ENCODE results near the gene PAK4. TPM values are rescaled to one million over a fixed set of nuclear protein-coding genes. Genes with fewer than 3 reads are reported as not detected.
"Not testable (repeated sequence)": the region's sequence is repeated elsewhere in the genome, so short reads cannot be mapped to it uniquely, and the experiment has no call there.

PAK4 gene
- total RNA-seq, 1 donor from 2014 or later, result 18.0 TPM

DNA sequence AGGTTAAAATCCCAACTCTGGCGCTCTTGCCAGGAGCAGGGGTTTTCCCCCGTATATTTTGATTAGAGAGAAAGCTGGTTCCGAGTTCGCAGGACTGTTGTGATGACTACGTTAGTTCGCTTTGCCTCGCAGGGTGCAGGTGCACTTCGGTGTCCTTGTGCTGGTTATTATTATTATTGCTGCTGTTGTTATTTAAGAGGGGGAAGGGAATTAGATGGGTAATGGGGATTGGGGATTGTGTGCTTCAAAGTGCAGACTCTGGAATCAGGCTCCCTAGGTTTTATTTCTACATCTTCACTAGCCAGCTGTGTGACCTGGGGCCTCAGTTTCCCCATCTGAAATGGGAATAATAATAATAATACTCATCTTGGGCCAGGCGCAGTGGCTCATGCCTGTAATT lies 26.2 kb upstream of the PAK4 start:
- no peak for DNase-seq (ENCODE audit: low spot score)

DNA sequence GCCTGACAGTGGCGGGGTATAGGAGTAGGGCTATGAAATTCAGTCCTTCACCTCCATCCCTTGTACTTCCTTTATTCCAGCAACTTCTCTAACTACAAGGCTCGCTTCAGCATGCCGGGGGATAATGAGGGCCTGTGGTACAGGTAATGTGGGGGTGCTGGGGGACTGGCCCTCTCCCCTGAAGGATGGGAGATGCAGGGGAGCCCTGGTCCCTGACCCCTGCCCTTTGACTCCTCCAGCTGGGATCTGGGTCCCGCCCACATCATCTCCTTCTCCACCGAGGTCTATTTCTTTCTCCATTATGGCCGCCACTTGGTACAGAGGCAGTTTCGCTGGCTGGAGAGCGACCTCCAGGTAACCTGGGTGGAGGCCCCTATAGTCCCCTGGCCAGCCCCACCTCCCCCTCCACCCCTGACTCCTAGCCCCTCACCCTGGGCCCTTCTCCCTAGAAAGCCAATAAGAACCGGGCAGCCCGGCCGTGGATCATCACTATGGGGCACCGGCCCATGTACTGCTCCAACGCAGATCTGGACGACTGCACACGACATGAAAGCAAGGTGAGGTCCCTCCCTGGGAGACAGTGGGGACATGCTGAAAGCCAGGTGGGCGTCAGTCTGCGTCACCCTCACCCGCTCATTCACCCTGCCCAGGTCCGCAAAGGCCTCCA lies 25.0 kb upstream of the PAK4 start:
- no peak for DNase-seq (ENCODE audit: low spot score)

DNA sequence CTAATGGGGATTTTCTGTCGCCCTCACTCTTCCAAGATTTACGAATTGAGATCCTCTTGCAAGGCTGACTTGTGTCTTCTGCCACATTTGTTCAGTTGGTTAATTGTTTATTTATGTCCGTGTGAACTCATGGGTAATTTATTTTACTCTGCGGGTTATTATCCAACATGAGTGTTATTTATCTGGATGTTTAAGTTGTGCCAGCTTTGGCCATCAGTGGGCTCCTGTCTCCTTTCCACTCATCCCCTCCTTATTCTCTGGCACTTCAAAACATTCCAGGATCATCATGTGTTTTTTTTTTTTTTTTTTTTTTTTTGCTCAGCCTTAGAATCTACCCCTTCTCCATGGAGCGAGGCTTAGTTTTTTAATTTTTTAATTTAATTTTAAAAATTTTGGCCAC lies 22.4 kb upstream of the PAK4 start:
- no peak for DNase-seq (ENCODE audit: low spot score)

DNA sequence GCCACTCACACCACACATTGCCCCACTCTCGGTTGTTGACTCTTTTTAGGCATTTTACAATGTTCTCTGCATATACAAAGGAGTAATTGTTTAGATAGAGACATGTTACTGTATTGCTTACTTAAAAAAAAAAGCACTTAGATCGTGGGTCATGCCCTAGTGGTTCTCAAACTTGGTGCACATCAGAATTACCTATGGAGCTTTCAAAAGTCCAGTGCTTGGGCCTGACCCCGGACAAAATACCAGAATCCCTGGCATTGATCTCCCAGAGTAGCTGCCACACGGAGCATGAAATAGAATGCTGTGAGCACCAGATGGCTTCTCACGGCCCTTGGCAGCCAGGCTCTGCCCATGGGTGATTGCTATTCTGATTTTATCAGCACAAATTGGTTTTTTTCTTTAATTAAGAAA lies 21.4 kb upstream of the PAK4 start:
- DNase-seq (ENCODE audit: low spot score), result no peak

DNA sequence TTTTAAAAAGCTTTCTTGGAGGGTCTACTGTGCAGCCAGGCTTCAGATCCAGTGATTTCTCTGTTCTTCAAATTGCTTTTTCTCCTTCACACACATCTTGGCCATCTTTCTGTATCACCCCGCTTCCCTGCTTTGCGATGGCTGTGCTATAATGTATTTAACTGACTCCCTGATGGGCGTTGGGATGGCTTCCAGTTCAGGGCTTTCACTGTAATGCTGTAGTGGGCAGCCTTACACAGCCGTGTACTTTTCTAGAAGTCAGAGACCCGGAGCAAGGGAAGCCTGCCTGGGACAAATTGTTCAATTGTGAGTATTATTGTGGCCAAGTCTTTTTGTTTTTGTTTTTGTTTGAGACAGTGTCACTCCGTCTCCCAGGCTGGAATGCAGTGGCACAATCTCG lies 19.4 kb upstream of the PAK4 start:
- no peak for DNase-seq (ENCODE audit: low spot score)

DNA sequence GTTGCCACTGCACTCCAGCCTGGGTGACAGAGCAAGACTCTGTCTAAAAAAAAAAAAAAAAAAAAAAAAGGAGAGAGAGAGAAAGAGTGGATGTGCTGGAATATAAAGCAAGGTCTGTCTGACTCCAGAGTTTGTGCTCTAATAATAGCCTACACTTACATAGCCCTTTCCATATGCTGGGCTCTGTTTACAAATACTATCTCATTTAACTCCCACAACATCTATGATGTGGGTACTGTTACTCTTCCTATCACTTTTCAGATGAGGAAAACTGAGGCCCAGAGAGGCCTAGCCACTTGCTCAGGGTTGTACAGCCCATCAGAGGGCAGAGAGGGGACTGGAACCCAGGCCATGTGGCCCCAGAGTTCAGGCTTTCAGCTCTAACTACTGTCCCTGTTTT lies 15.9 kb upstream of the PAK4 start:
- DNase-seq (ENCODE audit: low spot score), result no peak

DNA sequence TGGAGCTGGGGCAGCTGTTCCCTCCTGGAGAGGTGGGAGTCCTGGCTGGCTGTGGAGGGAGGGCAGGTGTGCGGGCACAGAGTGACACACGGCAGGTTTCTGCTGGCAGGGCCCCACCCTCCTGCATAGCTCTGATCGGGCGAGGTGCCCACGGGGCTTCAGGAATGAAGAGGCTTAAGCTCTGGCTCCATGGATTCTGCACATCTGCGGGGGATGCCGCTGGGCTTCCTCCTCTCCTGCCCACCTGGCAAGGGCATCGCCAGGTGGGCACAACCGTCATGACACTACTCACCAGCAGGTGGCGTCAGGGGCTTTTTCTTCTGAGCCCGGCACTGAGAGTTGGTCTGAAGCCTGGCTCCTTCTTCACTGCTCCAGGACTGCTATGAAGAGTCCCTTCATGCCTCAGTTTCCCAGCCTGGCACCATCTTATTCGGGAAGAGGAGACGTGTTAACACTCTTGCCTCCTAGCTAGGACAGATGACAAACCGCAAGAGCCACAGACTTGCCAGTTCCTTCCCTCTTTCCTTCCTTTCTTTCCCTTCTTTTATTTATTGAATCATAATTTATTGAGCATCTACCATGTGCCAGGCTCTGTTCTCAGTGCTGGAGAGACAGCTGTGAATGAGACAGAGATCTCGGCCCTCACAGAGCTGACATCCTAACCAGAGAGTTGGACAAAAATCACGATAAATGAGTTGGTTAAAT lies 15.2 kb upstream of the PAK4 start:
- no peak for DNase-seq (ENCODE audit: low spot score)

DNA sequence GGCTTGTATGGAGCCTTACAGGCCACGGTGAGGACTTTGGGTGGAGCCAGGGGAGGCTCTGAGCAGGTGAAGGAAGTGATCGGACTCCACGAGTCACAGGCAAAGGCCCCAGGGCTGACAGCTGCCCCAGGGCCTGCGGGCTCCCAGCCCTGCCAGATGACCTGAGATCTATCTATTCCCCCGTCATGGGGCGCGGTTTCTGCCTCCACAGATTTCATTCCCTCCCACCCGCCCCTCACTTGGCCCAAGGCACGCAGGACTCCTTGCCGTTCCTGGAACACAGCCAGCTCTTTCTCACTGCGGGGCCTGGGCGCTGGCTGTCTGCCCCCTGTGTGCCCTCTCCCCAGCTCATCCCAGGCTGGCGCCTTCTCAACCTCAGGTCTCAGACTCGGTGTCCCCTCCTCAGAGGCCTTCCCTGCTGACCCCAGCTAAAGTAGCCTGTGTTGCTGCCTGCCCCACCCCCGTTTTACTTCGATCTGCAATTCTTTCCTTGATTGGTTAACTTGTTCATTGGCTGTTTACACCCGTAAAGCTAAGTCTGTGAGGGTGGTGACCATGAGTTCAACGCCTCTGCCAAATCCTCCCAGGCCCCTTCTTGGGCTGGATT lies 13.9 kb upstream of the PAK4 start:
- DNase-seq (ENCODE audit: low spot score), result no peak

DNA sequence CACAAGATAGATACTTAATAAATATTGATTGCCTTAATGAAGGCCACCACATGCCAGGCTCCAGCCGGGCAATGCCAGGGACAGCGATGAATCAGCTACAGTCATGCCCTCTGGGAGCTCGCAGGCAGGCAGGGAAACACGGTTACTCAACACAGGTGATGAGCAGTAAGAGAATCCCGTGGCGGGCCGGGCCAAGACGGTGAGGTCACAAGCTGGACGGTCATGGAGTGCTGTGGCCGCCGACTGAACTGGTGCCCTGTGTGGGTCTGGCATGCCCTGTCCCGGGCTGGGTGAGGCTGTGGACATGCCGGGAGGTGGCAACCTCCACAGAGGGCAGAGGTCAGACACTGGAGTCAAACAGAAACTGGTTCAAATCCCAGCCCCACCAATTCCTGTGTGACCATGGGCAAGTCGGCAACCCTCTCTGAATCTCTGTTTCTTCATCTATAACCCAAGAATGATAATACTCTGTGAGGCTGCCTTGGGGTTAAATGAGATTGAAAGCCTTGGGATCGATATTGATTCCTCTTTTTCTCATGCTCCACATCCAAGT lies 13.2 kb upstream of the PAK4 start:
- DNase-seq (ENCODE audit: low spot score), result no peak

DNA sequence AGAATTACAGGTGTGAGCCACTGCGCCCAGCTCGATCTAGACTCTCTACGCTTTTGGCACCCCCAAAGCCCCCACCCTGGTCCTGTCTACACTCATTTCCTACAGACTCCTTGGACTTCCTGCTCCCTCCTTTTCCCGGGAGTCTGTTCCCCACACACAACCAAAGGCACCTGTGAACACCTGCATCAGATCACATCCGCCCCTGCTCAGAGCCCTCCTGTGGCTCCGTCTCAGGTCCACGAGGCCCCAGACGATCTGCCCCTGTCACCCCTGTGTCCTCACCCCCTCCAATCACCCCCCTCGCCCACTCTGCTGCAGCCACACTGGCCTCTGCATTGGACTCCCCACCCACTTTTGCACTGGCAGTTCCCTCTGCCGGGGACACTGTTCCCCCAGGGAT lies 12.4 kb upstream of the PAK4 start:
- DNase-seq (ENCODE audit: low spot score), result no peak

DNA sequence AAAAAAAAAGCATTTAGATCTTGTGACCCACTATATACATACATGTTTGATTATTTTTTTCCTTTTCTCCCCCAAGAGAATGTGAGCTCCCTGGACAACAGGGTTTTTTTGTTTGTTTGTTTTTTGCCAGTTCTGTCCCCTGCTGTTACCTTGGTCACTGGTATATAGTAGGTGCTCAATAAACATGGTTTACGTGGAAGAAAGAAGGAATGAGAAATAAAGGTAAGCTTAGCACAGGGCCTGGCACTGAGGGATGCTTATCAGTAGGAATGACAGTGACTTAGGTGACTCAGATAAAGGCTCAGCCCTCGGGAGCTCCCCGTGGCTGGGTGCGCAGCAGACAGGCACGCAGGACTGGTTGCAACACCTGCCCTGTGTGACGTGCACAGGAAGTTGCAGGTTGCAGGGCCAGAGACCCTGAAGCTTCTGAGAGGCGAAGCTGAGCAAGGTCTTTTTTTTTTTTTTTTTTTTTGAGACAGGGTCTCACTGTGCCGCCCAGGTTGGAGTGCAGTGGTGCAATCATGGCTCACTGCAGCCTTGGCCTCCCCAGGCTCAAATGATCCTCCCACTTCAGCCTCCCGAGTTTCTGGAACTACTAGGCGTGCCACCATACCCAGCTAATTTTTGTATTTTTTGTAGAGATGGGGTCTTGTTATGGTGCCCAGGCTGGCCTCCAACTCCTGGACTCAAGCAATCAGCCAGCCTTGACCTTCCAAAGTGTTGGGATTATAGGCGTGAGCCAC lies 10.3 kb upstream of the PAK4 start:
- no peak for DNase-seq (ENCODE audit: low spot score)

DNA sequence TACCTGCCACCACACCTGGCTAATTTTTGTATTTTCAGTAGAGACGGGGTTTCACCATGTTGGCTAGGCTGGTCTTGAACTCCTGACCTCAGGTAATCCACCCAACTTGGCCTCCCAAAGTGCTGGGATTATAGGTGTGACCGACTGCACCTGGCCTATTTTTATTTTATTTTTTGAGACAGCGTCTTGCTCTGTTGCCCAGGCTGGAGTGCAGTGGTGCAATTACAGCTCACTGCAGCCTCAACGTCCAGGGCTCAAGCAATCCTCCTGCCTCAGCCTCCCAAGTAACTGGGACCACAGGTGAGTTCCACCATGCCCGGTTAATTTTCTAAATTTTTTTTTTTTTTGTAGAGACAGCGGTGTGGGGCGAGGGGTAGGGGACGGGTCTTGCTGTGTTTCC lies 8.6 kb upstream of the PAK4 start:
- not testable (repeated sequence) for DNase-seq (ENCODE audit: low spot score)

DNA sequence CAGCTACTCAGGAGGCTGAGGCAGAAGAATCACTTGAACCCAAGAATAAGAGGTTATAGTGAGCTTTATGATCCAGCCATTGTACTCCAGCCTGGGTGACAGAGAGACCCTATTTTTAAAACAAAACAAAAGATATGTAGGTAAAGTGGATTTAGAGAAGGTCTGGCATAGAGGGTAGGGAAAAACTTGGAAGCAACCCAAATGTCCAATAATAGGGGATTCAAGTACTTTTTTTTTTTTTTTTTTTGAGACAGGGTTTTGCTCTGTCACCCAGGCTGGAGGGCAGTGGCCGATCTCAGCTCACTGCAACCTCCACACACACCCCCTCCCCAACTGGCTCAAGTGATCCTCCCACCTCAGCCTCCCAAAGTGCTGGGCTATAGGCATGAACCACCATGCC lies 5.8 kb upstream of the PAK4 start:
- no peak for DNase-seq (ENCODE audit: low spot score)

DNA sequence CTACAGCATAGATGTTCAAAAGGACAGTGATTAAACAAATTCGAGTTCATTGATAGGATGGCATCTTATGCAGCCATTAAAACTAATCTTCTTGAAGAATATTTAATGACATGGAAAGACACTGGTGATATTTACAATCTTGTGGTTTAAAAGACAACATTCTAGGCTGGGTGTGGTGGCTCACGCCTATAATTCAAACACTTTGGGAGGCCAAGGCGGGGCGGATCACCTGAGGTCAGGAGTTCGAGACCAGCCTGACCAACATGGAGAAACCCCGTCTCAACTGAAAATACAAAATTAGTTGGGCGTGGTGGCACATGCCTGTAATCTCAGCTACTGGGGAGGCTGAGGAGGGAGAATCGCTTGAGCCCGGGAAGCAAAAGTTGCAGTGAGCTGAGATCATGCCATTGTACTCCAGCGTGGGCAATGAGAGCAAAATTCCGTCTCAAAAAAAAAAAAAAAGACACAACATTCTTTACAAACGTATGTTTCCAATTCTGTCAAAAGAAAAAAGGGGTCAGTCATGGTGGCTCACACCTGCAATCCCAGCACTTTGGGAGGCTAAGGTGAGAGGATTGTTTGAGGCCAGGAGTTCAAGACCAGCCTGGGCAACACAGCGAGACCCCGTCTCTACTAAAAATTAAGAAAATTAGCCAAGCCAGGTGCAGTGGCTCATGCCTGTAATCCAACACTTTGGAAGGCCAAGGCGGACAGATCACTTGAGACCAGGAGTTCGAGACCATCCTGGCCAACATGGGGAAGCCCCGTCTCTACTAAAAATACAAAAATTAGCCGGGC lies 2.5 kb upstream of the PAK4 start:
- DNase-seq (ENCODE audit: low spot score), result no peak

DNA sequence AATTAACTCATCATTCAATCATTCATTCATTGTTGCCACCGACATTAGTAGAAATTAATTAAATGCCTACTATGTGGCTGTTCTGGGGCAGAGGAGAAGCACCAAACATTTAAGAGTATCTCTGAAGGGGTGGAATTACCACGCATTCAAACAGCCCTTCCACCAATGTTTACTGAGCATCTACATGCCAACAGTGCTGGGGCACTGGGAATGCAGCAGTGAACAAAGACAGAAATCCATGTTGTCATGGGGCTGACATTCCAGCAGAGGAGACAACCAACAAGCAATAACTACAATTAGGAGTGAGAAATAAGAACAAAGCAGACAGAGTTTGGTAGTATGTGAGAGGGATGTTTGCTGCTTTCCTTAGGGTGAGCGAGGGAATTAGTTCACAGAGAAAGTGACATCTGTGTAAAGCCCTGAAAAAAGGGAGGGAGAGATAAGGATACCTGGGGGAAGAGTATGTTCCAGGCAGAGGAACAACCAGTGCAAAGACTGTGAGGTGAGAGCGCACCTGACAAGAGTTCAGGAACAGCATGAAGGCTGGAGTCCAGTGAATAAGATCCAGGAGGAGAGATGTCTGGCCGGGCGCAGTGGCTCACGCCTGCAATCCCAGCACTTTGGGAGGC lies 1.3 kb upstream of the PAK4 start:
- DNase-seq (ENCODE audit: low spot score), result no peak

DNA sequence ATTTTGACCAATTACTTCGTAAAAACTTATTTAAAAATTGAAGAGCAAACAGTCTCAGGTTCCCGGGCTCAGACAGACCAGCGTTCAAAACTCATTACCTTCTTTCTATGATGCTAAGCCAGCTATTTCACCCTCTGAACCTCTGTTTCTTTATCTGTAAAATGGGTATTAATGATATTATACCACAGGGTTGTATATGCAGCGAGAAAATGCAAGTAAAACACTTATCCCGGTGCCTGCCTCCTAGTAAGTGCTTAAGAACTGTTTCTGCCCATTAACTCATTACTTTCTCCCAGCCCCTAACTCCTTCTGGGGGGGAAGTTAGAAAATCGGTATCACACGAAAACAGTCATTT lies 410 bp upstream of the PAK4 start:
- no peak for DNase-seq (ENCODE audit: low spot score)

DNA sequence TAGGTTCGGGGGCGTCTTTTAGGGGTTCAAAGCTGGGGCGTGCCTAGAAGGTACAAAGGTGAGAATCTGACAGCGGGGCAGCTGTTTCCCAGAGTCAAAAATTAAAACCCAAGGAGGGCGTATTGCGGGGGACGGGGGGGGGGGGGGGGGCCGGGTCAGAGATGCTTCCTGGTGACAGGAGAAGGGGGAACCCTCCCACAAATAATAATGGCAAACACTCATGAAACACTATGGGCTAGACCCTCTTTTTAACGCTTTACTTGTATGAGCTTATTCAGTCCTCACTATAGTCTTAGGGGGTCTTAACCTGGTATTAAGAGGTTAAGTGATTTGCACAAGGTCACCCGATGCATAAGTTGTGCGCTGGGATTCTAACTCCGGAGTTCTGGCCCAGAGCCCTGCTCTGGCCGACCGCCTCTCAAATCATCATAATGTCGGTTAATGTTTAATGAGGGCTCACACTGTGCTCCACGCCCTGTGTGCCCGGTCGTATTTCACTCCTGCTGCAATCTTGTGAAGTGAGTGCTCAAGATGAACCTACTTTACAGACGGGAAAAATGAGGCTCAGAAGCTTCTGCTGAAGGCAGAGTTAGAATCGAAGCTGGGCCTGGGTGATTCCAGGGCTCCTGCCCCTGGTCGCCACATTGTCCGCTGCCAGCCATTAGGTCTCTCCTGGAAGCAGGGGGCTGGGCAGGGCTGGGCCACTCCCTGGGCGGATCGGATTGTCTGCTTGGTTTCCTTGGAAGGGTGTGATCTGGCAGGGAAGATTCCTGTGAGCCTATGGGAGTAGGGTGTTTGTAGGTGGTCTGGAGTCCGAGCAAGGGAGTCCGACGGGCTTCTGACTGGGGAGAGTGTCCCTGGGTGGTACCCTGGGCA lies 964 bp downstream of the PAK4 start:
- no peak for DNase-seq (ENCODE audit: low spot score)

DNA sequence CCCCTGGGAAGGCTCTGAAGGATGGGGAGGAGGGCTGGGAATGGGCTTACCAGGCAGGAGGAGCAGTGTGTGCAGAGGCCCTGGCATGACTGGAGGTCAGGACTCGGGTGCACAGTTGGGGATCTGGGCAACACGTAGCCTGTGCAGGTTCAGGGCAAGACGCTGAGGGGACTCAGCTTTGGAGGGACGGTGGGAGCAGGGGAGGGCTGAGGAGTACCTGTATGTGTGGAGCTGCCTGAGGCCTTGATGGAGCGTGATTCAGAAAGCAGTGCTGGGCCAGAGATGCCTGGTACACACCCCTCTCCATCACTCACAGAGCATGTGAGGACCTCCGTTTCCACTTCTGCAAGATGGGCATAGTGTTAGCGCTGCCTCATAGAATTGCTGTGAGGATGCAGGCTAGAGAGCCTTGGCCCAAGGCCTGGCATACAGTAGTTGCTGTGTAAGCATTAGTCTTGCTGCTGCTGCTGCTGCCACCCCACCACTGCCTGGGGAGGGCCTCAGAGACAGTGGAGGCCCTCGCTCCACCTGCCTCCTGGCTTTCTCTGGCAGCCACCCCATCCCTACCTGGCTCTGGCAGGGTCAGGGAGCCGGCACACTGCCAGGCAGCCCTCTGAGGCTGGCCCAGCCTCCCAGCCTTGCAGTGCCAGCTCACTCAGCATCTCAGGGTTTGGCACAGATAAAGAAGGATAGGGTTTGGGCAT lies 2.4 kb downstream of the PAK4 start:
- no peak for DNase-seq (ENCODE audit: low spot score)

DNA sequence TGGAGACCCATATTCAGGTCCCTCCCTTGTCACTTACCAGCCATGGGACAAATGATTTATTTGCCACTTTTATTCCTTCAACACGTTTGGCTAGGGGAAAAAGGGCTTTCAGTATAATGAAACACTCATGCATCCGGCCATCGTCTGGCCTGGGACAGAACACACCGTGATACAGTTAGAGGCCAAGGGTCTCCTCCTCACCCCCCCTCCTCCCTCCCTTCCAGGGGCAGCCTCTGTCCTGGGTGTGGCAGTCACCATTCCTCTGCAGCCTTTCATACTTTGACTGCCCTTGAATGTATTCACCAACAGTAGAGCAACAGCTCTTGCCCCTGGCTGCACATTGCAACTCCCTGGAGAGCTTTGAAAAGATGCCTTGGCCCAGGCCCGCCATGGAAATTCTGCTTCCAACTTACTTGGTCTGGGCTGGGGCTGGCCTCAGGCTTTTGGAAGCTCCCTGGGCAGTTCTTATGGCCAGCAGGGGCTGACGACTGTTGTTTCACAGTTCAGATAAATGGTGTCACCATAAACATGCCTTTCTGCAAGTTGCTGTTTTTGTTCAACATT lies 3.0 kb downstream of the PAK4 start:
- no peak for DNase-seq (ENCODE audit: low spot score)
